H1 (cell line): ENCODE measurements around the gene MKRN1.

Experiments used
- CEBPB ChIP-seq: IDR thresholded peaks from 2 replicates; pipeline ENCODE4 v1.6.1; 2012; ENCODE audit warnings: low read depth, low read length
- CTCF ChIP-seq, 3 experiments: IDR thresholded peaks; 1 replicate in 2 of 3; 2 replicates in 1 of 3; pipeline versions ENCODE4 v1.5.1 to v1.6.1; 2011; ENCODE audit warnings: low read length in 3 of 3, mild to moderate bottlenecking in 3 of 3, inconsistent platforms in 2 of 3, low read depth in 1 of 3, moderate library complexity in 1 of 3; ENCODE audit not compliant: insufficient read depth in 1 of 3; ENCODE audit errors: control extremely low read depth in 1 of 3
- HDAC6 ChIP-seq: IDR thresholded peaks from one replicate; pipeline ENCODE4 v1.7.1; 2012; ENCODE audit warnings: low read depth, mild to moderate bottlenecking, inconsistent platforms, low read length, moderate library complexity
- MAFK ChIP-seq: IDR thresholded peaks from 2 replicates; pipeline ENCODE4 v1.6.1; 2012; ENCODE audit warnings: low read depth, mild to moderate bottlenecking, improper control_type of control experiment, low read length
- MAX ChIP-seq: IDR thresholded peaks from 2 replicates; pipeline ENCODE4 v1.6.1; 2012; ENCODE audit warnings: inconsistent platforms
- POLR2AphosphoS5 ChIP-seq: IDR thresholded peaks from 2 replicates; pipeline ENCODE4 v1.6.1; 2011; ENCODE audit warnings: low read depth, low read length
- SP1 ChIP-seq: IDR thresholded peaks from 2 replicates; pipeline ENCODE4 v1.6.1; 2011; ENCODE audit warnings: low read depth, low read length

- TF ChIP-seq CTCF (IDR thresholded peaks at IDR 0.05; ENCODE audit: control extremely low read depth in 1 of 3, insufficient read depth in 1 of 3, low read depth in 1 of 3, low read length in 3 of 3) (no peak), SP1 (no peak), HDAC6 (no peak), CEBPB (no peak), MAFK (no peak), POLR2AphosphoS5 (no peak), MAX (no peak)
These were observed 33.2 kb upstream of the MKRN1 start for GRCh38 chr7:140512317-140513000.
